Natural killer cell treated with Interleukin-12 subunit alpha and Interleukin-12 subunit beta and Interleukin-15 and Interleukin-18, amount 100 ng/mL, for 72 hours (primary cell): ENCODE measurements around the gene DOK7. TPM values are rescaled to one million over a fixed set of nuclear protein-coding genes. Genes with fewer than 3 reads are reported as not detected.
"Not testable (repeated sequence)": the region's sequence is repeated elsewhere in the genome, so short reads cannot be mapped to it uniquely, and the experiment has no call there.

Experiments
- ATAC-seq, 2 donors: fragments of 150-1000 bp; cut with Tn5 transposase in 1 of 2; sonication (Bioruptor Pico), chemical (Tn5 transposase) in 1 of 2; 2 replicates each; pipeline ENCODE4 v1.10.0; 2021
- DNase-seq: peaks from one replicate; pipeline ENCODE4 v3.0.0; 2022; ENCODE audit warnings: low spot score
- H3K27ac Mint-ChIP-seq, 2 donors: 1 replicate in 1 of 2; 2 replicates in 1 of 2; pipeline ENCODE4 v1.8.0; 2022; ENCODE audit warnings: mixed read lengths in 2 of 2, mild to moderate bottlenecking in 1 of 2, moderate library complexity in 1 of 2
- H3K27me3 Mint-ChIP-seq, 2 donors: 1 replicate in 1 of 2; 2 replicates in 1 of 2; pipeline ENCODE4 v1.8.0; 2022; ENCODE audit warnings: mixed read lengths in 2 of 2
- H3K36me3 Mint-ChIP-seq: one replicate; pipeline ENCODE4 v1.8.0; 2022; ENCODE audit warnings: mixed read lengths
- H3K4me1 Mint-ChIP-seq, 2 donors: 1 replicate in 1 of 2; 2 replicates in 1 of 2; pipeline ENCODE4 v1.8.0; 2022; ENCODE audit warnings: low read depth in 2 of 2, mixed read lengths in 2 of 2, mild to moderate bottlenecking in 1 of 2
- H3K4me3 Mint-ChIP-seq: one replicate; pipeline ENCODE4 v1.8.0; 2022; ENCODE audit warnings: mixed read lengths
- H3K9me3 Mint-ChIP-seq: 2 replicates; pipeline ENCODE4 v1.8.0; 2022; ENCODE audit warnings: mixed read lengths
- total RNA-seq, 2 donors: library from RNA; stranded (reverse); gene quantifications; one replicate each; pipeline ENCODE4 v1.2.3, GENCODE V29; 2022

Gene DOK7
- total RNA-seq, 2 donors from 2014 or later = 0.17 TPM; not detected in 1

DNA sequence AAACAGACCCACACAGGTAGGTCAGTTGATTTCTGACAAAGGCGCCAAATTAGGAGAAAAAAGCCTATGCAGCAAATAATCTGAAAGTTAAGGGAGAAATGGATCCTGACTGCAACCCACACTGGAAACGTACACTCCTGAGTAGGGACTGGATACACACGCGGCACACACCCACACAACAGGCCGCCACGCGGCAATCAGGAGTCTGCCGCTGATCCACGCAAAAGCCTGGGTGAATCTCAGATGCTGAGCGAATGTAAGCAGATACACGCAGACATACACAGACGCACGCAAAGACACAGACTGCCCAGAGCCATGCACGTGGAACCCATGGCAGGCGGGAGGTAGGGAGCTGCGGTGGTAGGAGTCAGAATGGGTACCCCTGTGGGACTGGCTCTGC is 47.4 kb downstream of the DOK7 start:
- no peaks in the 10 kb centered on the region for H3K9me3 Mint-ChIP-seq
- H3K4me3 Mint-ChIP-seq = no peak overlapping the region
- H3K27me3 Mint-ChIP-seq = no peaks in the 10 kb centered on the region
- ATAC-seq (no peak), DNase-seq (no peak)
- no peak overlapping the region for H3K27ac Mint-ChIP-seq
- H3K36me3 Mint-ChIP-seq = peaks cover 7% of the 10 kb centered on the region
- no peaks in the 10 kb centered on the region for H3K4me1 Mint-ChIP-seq

DNA sequence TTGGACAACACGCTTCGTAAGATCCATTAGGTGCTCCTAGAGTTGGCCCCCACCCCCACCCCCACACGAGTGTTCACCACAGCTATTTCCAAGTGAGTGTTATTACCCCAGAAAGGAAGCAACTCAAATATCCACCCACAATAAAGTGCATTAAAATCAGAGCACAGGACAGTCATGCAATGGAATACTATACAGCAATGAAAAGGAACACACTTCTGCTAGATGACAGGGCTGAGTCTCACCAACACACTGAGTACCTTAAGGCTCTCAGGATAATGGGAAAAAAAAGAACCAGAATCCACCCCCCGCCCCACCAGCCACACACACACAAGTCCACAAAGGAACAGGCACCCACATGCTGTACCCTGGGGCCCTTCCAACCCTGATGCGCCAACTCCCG is 48.1 kb downstream of the DOK7 start:
- no peak overlapping the region for H3K4me3 Mint-ChIP-seq
- DNase-seq (no peak), ATAC-seq (no peak)
- H3K4me1 Mint-ChIP-seq = no peaks in the 10 kb centered on the region
- no peaks in the 10 kb centered on the region for H3K27me3 Mint-ChIP-seq
- peaks cover 7% of the 10 kb centered on the region for H3K36me3 Mint-ChIP-seq
- no peaks in the 10 kb centered on the region for H3K9me3 Mint-ChIP-seq
- H3K27ac Mint-ChIP-seq = no peak overlapping the region

DNA sequence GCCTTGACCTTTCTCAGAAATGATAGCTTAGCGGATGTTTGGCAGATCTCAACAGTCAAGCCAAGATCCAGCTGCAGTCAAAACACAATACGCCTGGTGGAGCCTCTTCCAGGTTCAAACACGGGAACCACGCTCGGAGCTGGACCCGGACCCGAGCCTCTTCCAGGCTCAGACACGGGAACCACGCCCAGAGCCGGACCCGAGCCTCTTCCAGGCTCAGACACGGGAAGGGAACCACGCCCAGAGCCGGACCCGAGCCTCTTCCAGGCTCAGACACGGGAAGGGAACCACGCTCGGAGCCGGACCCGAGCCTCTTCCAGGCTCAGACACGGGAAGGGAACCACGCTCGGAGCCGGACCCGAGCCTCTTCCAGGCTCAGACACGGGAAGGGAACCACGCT is 48.5 kb downstream of the DOK7 start:
- not testable (repeated sequence) for DNase-seq, H3K27ac Mint-ChIP-seq, H3K36me3 Mint-ChIP-seq, ATAC-seq, H3K4me1 Mint-ChIP-seq, H3K9me3 Mint-ChIP-seq, H3K27me3 Mint-ChIP-seq, H3K4me3 Mint-ChIP-seq

- ATAC-seq (no peak), DNase-seq (peak; percentile 28)
- H3K27ac Mint-ChIP-seq = no peak overlapping the region
- H3K4me3 Mint-ChIP-seq = no peak overlapping the region
- H3K36me3 Mint-ChIP-seq = peaks cover 7% of the 10 kb centered on the region
- no peaks in the 10 kb centered on the region for H3K9me3 Mint-ChIP-seq
- H3K27me3 Mint-ChIP-seq = no peaks in the 10 kb centered on the region
- H3K4me1 Mint-ChIP-seq = no peaks in the 10 kb centered on the region
Observed at GRCh38 chr4:3512279-3512678, 49.2 kb downstream of the DOK7 start.

- H3K4me3 Mint-ChIP-seq = no peak overlapping the region
- no peaks in the 10 kb centered on the region for H3K27me3 Mint-ChIP-seq
- no peaks in the 10 kb centered on the region for H3K4me1 Mint-ChIP-seq
- no peak overlapping the region for H3K27ac Mint-ChIP-seq
- DNase-seq = peak; percentile 55
- H3K9me3 Mint-ChIP-seq = no peaks in the 10 kb centered on the region
- peaks cover 7% of the 10 kb centered on the region for H3K36me3 Mint-ChIP-seq
- no peak for ATAC-seq
Observed at GRCh38 chr4:3512719-3513118, 49.6 kb downstream of the DOK7 start.

DNA sequence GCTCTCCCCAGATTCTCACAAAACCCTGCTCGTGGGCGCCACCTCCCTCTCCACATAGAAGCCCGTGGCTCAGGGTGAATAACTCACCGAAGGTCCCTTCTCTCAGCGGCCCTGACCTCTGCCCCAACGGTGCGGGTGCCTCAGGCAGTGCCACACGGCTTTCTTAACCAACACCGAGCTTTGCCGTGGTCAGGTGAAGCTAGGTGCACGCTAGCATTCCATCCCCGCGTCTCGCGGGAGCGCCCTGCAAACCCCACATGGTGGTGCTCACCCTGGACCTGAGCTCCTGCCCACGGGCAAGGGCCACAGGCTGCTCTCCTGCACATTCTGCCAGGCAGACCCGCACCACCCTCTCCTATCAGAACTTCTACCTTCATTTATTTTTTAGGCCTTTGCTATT is 50.7 kb downstream of the DOK7 start:
- Mint-ChIP-seq H3K4me3 (no peak overlapping the region), H3K27me3 (no peaks in the 10 kb centered on the region), H3K36me3 (peaks cover under 1% of the 10 kb centered on the region), H3K4me1 (no peaks in the 10 kb centered on the region), H3K27ac (no peak overlapping the region), H3K9me3 (no peaks in the 10 kb centered on the region)
- no peak for ATAC-seq
- DNase-seq = peak; percentile 52

DNA sequence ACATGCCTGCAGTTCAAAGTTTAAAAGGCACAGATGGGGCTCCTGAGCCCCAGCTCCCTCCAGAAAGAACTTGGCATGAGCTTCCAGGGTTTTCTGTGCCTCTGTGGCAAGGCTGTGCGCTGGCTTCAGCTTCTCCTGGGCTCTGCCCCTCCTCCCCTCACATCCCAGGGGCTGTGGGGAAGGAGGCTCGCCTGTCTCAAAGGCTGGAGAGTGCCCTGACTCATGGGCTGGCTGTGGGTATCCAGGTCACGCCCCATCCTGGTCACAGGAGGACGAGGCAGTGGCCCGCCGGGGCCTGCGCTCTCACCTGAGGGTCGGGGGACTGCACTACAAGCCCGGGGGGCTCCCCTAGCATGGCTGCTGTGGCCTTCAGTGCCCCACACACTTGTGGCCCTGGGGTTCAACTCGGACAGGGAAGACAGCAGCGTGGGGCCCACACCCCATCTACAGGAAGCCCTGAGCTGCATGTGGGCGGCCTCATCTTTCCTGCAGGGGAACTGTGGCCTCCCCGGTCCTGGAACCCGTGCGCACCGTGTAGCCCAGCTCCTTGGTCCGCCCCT is 51.2 kb downstream of the DOK7 start:
- ATAC-seq (no peak), DNase-seq (peak; percentile 56)
- no peaks in the 10 kb centered on the region for H3K36me3 Mint-ChIP-seq
- no peaks in the 10 kb centered on the region for H3K9me3 Mint-ChIP-seq
- no peaks in the 10 kb centered on the region for H3K27me3 Mint-ChIP-seq
- no peak overlapping the region for H3K4me3 Mint-ChIP-seq
- H3K4me1 Mint-ChIP-seq = no peaks in the 10 kb centered on the region
- no peak overlapping the region for H3K27ac Mint-ChIP-seq

DNA sequence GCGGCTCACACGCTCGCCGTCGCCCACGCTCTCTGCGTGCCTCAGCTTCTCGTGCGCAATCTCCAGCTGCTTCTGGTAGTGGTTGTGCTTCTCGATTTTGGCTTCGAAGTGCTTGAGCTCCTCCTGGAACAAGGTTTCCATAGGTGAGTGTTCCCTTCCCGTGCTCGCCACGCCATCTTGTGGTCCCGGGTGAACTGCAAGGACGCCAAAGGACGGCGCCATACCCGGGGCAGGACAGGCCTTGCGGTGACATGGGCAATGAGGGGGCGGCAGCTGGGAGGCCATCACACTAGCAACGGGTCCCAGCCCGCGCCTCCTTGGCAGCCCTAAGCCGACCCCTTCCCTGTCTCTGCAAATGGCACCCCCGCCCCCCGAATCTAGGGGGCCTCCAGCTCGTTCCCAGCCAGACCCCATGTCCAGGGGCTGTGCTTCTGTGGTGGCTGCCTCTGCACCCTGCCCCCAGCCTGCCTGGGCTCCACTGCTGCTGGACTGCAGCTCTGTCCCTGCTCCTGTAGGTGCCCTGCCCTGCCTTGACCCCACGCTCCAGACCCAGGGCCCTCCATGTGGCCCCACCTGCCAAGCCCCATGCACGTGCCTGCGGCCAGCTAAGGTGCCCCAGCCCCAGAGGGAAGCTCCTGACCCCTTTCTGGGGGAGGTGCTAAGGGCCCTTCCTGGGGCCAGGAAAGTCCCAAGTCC is 51.8 kb downstream of the DOK7 start:
- H3K27ac Mint-ChIP-seq = no peak overlapping the region
- no peaks in the 10 kb centered on the region for H3K4me1 Mint-ChIP-seq
- no peaks in the 10 kb centered on the region for H3K27me3 Mint-ChIP-seq
- no peak overlapping the region for H3K4me3 Mint-ChIP-seq
- ATAC-seq (no peak), DNase-seq (peak; percentile 57)
- no peaks in the 10 kb centered on the region for H3K9me3 Mint-ChIP-seq
- H3K36me3 Mint-ChIP-seq = no peaks in the 10 kb centered on the region

GRCh38 chr4:3515646-3516045 is 52.5 kb downstream of the DOK7 start:
- no peaks in the 10 kb centered on the region for H3K27me3 Mint-ChIP-seq
- no peak overlapping the region for H3K27ac Mint-ChIP-seq
- ATAC-seq = no peak
- no peaks in the 10 kb centered on the region for H3K9me3 Mint-ChIP-seq
- no peak overlapping the region for H3K4me3 Mint-ChIP-seq
- H3K36me3 Mint-ChIP-seq = no peaks in the 10 kb centered on the region
- DNase-seq = peak; percentile 37
- no peaks in the 10 kb centered on the region for H3K4me1 Mint-ChIP-seq

DNA sequence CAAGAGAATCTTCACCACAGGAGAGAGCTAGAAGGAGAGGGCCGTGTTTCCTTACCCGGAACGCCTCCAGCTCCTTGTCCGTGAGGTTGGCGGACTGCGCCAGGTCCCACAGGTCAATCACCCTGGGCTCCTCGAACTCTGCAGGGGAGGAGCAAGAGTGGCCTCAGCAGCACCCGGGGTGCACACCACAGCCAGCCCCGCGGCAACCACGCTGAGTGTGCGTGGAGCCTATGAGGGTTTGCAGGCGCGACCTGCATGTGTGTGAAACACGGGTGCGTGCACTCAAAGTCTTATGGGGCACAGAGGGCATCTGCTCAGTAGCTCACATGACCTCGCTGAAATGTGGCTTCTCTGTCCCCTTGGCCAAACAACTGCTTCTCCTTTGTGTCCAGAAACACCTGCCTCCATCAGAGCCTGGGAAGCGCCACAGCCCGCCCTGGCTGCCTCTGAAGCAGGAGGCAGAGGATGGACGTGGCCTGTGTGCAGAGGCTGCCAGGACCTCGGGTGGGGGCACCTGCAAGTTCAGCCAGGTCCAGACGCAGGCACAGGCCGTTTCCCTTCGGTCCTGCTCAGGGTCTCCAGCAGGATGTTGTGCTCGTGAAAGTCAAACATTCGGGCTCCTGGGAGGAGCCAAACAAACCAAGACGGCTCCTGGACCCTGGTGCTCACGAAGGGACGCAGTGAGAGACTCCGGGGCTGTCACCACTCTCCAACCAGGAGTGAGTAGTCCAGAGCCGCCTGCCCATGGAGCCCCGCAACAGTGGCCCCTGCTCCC is 53.1 kb downstream of the DOK7 start:
- H3K27ac Mint-ChIP-seq = no peak overlapping the region
- DNase-seq (peak; percentile 51), ATAC-seq (no peak)
- H3K27me3 Mint-ChIP-seq = no peaks in the 10 kb centered on the region
- H3K4me3 Mint-ChIP-seq = no peak overlapping the region
- no peaks in the 10 kb centered on the region for H3K36me3 Mint-ChIP-seq
- H3K9me3 Mint-ChIP-seq = no peaks in the 10 kb centered on the region
- no peaks in the 10 kb centered on the region for H3K4me1 Mint-ChIP-seq

- DNase-seq (peak; percentile 49), ATAC-seq (no peak)
- Mint-ChIP-seq H3K27ac (no peak overlapping the region), H3K4me3 (no peak overlapping the region), H3K4me1 (no peaks in the 10 kb centered on the region), H3K9me3 (no peaks in the 10 kb centered on the region), H3K36me3 (no peaks in the 10 kb centered on the region), H3K27me3 (no peaks in the 10 kb centered on the region)
Observed at GRCh38 chr4:3516836-3517730, 54.0 kb downstream of the DOK7 start.

DNA sequence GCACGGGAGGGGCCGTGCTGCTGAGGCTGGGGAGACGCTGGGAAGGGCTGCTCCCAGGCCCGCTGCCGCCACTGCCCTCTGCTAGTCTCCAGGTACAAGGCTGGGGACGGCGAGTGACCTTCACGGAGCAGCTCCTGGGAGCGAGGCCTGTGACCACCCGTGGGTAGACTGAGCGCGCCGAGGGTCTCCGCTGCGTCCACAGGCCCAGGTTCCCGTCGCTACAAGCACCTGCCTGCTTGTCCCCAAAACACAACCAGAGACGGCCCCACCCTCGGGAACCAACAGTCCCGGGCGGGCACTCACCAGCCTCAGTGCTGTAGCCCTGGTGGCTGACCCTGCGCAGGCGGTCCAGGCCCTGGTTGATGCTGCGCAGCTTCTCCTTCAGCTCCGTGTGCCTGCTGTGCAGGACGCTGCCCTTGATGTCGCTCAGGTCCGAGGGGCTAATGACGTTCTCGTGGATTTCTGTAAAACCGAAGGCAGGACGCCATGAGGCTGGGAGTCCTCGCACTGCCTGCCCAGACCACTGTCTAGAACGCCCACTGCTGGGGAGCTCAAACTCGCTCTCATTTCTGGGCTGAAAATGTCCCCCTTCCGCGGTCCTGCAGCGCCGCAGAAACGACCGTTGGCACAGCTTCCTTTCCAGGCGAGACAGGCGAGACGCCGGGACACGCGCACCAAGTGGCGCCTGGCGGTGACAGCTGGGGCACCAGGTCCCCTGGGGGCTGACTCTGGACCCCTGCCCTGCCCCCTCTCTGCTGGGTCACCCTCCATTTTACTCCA is 54.8 kb downstream of the DOK7 start:
- H3K4me1 Mint-ChIP-seq = no peaks in the 10 kb centered on the region
- no peak overlapping the region for H3K27ac Mint-ChIP-seq
- DNase-seq (peak; percentile 54), ATAC-seq (no peak)
- H3K27me3 Mint-ChIP-seq = no peaks in the 10 kb centered on the region
- H3K4me3 Mint-ChIP-seq = no peak overlapping the region
- H3K9me3 Mint-ChIP-seq = no peaks in the 10 kb centered on the region
- no peaks in the 10 kb centered on the region for H3K36me3 Mint-ChIP-seq

DNA sequence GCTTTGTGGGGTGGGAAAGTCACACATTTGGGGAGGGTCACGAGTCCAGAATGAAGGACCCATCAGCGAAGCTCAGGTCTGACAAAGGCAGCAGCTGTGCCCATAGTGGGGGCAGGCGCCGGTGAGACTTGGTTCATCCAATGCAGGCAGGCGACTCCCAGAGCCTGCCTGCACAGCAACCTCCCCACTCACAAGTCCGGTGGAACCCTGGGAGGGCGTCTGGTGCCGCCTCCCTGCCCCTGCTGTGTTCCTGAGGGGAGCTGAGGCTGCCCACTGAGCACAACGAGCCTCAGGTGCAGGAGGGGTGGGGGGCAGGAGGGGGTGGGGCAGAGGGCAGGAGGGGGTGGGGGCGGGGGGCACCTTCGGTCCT is 55.4 kb downstream of the DOK7 start:
- DNase-seq (no peak), ATAC-seq (no peak)
- no peaks in the 10 kb centered on the region for H3K4me1 Mint-ChIP-seq
- H3K4me3 Mint-ChIP-seq = no peak overlapping the region
- H3K9me3 Mint-ChIP-seq = no peaks in the 10 kb centered on the region
- no peaks in the 10 kb centered on the region for H3K27me3 Mint-ChIP-seq
- no peak overlapping the region for H3K27ac Mint-ChIP-seq
- no peaks in the 10 kb centered on the region for H3K36me3 Mint-ChIP-seq
